Neural progenitor cell (in vitro differentiated cells): ENCODE results near the gene ARPC5L.

ENCODE experiments used
- CTCF ChIP-seq: fragments of 200-600 bp; sonication (generic); IDR thresholded peaks from 2 replicates; pipeline ENCODE4 v1.5.1; 2017; ENCODE audit warnings: antibody characterized with exemption, mild to moderate bottlenecking
- EZH2phosphoT487 ChIP-seq: fragments of 200-600 bp; sonication (generic); IDR thresholded peaks from 2 replicates; pipeline ENCODE4 v1.6.1; 2017; ENCODE audit warnings: antibody characterized with exemption

- no peak for TF ChIP-seq CTCF
- TF ChIP-seq EZH2phosphoT487: no peak
Measured at GRCh38 chr9:124857533-124858162, 4.3 kb upstream of the ARPC5L start.
